CD4-positive, alpha-beta T cell treated with Interleukin-4 for 1 hour (primary cell): ENCODE data around the gene TUT7.
"Not testable (repeated sequence)": the region's sequence is repeated elsewhere in the genome, so short reads cannot be mapped to it uniquely, and the experiment has no call there.

Experiments
- DNase-seq, 2 donors: peaks; one replicate each; pipeline ENCODE4 v3.0.0-alpha.2; 2020 to 2022

Gene TUT7

GRCh38 chr9:86354011-86354817, at the start of gene TUT7:
TUT7 (minus strand) TSS chr9:86354410; CDS start chr9:86353199, 1,211 bp downstream.
- peak; percentile 92 to 94 for DNase-seq

GRCh38 chr9:86402591-86402990, 48.4 kb upstream of the TUT7 start:
- DNase-seq: no peak

- no peak for DNase-seq
Measured at GRCh38 chr9:86396412-86396811, 42.2 kb upstream of the TUT7 start.

- not testable (repeated sequence) for DNase-seq
Measured at GRCh38 chr9:86390184-86390583, 36.0 kb upstream of the TUT7 start.

GRCh38 chr9:86389628-86390027, 35.4 kb upstream of the TUT7 start:
- DNase-seq: no peak

- DNase-seq: no peak
Measured at GRCh38 chr9:86387376-86387775, 33.2 kb upstream of the TUT7 start.

GRCh38 chr9:86383000-86383399, 28.8 kb upstream of the TUT7 start:
- DNase-seq: not testable (repeated sequence)

- no peak for DNase-seq
Measured at GRCh38 chr9:86376016-86376415, 21.8 kb upstream of the TUT7 start.

- no peak for DNase-seq
Measured at GRCh38 chr9:86369810-86370209, 15.6 kb upstream of the TUT7 start.

- peak in 1 of 2 donors; percentile 27 for DNase-seq
Measured at GRCh38 chr9:86368871-86369521, 14.8 kb upstream of the TUT7 start.

GRCh38 chr9:86361176-86361575, 7.0 kb upstream of the TUT7 start:
- DNase-seq: no peak

- DNase-seq: no peak
Measured at GRCh38 chr9:86359151-86359879, 5.1 kb upstream of the TUT7 start.

GRCh38 chr9:86356871-86357866, 3.0 kb upstream of the TUT7 start:
- no peak for DNase-seq

- no peak for DNase-seq
Measured at GRCh38 chr9:86355814-86356213, 1.6 kb upstream of the TUT7 start.

GRCh38 chr9:86354818-86355309, 654 bp upstream of the TUT7 start:
- DNase-seq: no peak

- no peak for DNase-seq
Measured at GRCh38 chr9:86353655-86354010, 577 bp downstream of the TUT7 start.

GRCh38 chr9:86352440-86353077, 1.7 kb downstream of the TUT7 start:
- DNase-seq: peak in 1 of 2 donors; percentile 59

- no peak for DNase-seq
Measured at GRCh38 chr9:86351880-86352279, 2.3 kb downstream of the TUT7 start.

- no peak for DNase-seq
Measured at GRCh38 chr9:86350006-86350760, 4.0 kb downstream of the TUT7 start.

GRCh38 chr9:86349271-86349670, 4.9 kb downstream of the TUT7 start:
- DNase-seq: no peak

GRCh38 chr9:86347991-86348390, 6.2 kb downstream of the TUT7 start:
- no peak for DNase-seq
